Left lobe of liver (tissue), 2 donors: ENCODE data around the gene GNAT1. TPM values are rescaled to one million over a fixed set of nuclear protein-coding genes. Genes with fewer than 3 reads are reported as not detected.

Experiments
- ATAC-seq: fragments of 200-7000 bp; cut with Tn5 transposase; one replicate; pipeline ENCODE4 v1.9.1; 2020; ENCODE audit warnings: mild to moderate bottlenecking, moderate library complexity
- DNase-seq: peaks from one replicate; pipeline ENCODE4 v3.0.0-alpha.2; 2020; ENCODE audit warnings: low spot score
- total RNA-seq: library from RNA; stranded (reverse); gene quantifications from one replicate; pipeline ENCODE4 v1.2.1, GENCODE V29; 2021
- donor health status: DM: no; HTN: no; CAD: no; lungs with moderate emphysema.
- donor health status: DM: no; HTN: yes; CAD: no.

GNAT1 gene
- 0.08 TPM for total RNA-seq

- no peak for DNase-seq
- no peak for ATAC-seq
Measured at GRCh38 chr3:50190936-50191660, at the start of gene GNAT1. Gene GNAT1, plus strand, starts transcription at chr3:50191610. Its CDS starts 116 bp downstream, at chr3:50191726.

- peak; percentile 23 for ATAC-seq
Measured at GRCh38 chr3:50146316-50146901, 45.0 kb upstream of the GNAT1 start.

GRCh38 chr3:50147016-50147415, 44.4 kb upstream of the GNAT1 start:
- no peak for DNase-seq
- ATAC-seq: no peak

More at GRCh38 chr3:50146316-50146901, 45.0 kb upstream of the GNAT1 start:
- no peak for DNase-seq

GRCh38 chr3:50147447-50147846, 44.0 kb upstream of the GNAT1 start:
- ATAC-seq: no peak
- DNase-seq: no peak

- DNase-seq: no peak
- no peak for ATAC-seq
Measured at GRCh38 chr3:50147861-50148260, 43.5 kb upstream of the GNAT1 start.

GRCh38 chr3:50150404-50150750, 41.0 kb upstream of the GNAT1 start:
- DNase-seq (no peak), ATAC-seq (no peak)

- ATAC-seq (no peak), DNase-seq (no peak)
Measured at GRCh38 chr3:50150863-50151686, 40.3 kb upstream of the GNAT1 start.

- ATAC-seq (no peak), DNase-seq (no peak)
Measured at GRCh38 chr3:50151728-50152127, 39.7 kb upstream of the GNAT1 start.

- ATAC-seq: no peak
- no peak for DNase-seq
Measured at GRCh38 chr3:50153782-50154475, 37.5 kb upstream of the GNAT1 start.

- ATAC-seq: peak; percentile 54
- DNase-seq: no peak
Measured at GRCh38 chr3:50154476-50154839, 37.0 kb upstream of the GNAT1 start.

- DNase-seq (peak; percentile 79), ATAC-seq (peak; percentile 92)
Measured at GRCh38 chr3:50154840-50155490, 36.4 kb upstream of the GNAT1 start, which contains the start of gene SEMA3F. Gene SEMA3F, plus strand, starts transcription at chr3:50155324. Its CDS starts 4,299 bp downstream, at chr3:50159623.

- no peak for ATAC-seq
- DNase-seq: no peak
Measured at GRCh38 chr3:50155491-50155878, 35.9 kb upstream of the GNAT1 start.

- ATAC-seq (no peak), DNase-seq (no peak)
Measured at GRCh38 chr3:50155891-50156290, 35.5 kb upstream of the GNAT1 start.

- DNase-seq: no peak
- ATAC-seq: no peak
Measured at GRCh38 chr3:50156549-50157493, 34.6 kb upstream of the GNAT1 start.

GRCh38 chr3:50157827-50158529, 33.4 kb upstream of the GNAT1 start:
- ATAC-seq (no peak), DNase-seq (no peak)

GRCh38 chr3:50158530-50159146, 32.8 kb upstream of the GNAT1 start:
- no peak for ATAC-seq

GRCh38 chr3:50160561-50160983, 30.8 kb upstream of the GNAT1 start:
- ATAC-seq: peak; percentile 12

More at GRCh38 chr3:50158530-50159146, 32.8 kb upstream of the GNAT1 start:
- no peak for DNase-seq

GRCh38 chr3:50161320-50161719, 30.1 kb upstream of the GNAT1 start:
- no peak for DNase-seq
- ATAC-seq: no peak

More at GRCh38 chr3:50160561-50160983, 30.8 kb upstream of the GNAT1 start:
- no peak for DNase-seq
